NCI-H345 treated with DMSO at 0.1 percent for 48 hours (cell line): Measurements from ENCODE around the gene OR2A1.
"Not testable (repeated sequence)": the region's sequence is repeated elsewhere in the genome, so short reads cannot be mapped to it uniquely, and the experiment has no call there.

ENCODE experiments used
- DNase-seq: peaks from one replicate; lab custom pipeline; 2025; ENCODE audit not compliant: unreplicated experiment; lab: John Stamatoyannopoulos, UW

OR2A1 gene, protein sequence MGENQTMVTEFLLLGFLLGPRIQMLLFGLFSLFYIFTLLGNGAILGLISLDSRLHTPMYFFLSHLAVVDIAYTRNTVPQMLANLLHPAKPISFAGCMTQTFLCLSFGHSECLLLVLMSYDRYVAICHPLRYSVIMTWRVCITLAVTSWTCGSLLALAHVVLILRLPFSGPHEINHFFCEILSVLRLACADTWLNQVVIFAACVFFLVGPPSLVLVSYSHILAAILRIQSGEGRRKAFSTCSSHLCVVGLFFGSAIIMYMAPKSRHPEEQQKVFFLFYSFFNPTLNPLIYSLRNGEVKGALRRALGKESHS

GRCh38 chr7:144311872-144312469 is at the start of gene OR2A1:
TSS of gene OR2A1 (plus strand) at chr7:144312419. CDS start at chr7:144318125, 5,706 bp downstream.
- DNase-seq: not testable (repeated sequence)

DNA sequence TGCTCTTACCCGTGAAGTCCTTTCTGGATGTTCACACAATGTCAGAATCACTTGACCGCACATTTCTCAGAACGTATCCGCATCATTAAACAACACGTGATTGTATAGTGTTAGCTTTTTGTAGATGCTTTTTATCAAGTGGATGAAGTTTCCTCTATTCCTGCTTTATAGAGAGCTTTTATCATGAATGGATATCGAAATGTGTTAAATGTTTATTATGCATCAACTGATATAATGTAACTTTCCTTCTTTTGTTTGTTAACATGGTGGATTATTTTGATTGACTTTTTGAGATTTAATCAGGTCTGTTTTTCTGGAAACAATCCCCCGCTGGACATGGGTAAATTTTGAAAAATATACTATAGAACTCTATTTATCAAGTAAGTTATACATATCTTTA is 47.5 kb upstream of the OR2A1 start, which contains the start of gene OR2A7:
Gene OR2A7 (minus strand): TSS at position 101 of the 400 bp plus-strand sequence. CDS start 5,164 bp downstream, outside the sequence.
- DNase-seq: not testable (repeated sequence)

DNA sequence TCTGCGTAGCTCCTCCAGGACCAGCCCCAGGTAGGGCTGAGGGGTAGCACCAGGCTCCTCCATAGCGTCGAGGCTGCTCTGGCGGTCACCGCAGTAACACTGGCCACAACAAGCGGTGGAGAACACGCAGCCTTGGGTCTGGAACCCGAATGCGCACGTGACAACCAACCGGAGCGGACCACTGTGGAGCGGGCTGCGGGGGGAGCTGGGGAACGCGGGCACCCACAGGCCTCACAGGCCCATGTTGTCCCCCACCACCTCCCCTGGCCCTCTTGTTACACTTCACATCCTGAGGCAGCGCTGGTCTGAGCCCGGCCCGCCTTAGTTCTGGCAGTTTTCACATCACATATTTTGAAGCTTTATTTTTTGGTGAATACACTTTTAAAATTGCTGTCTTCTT is 43.0 kb upstream of the OR2A1 start, which contains the start of gene CTAGE8:
Gene CTAGE8 (minus strand): TSS at position 101 of the 400 bp plus-strand sequence. CDS start 38 bp downstream, at position 63.
- not testable (repeated sequence) for DNase-seq

DNA sequence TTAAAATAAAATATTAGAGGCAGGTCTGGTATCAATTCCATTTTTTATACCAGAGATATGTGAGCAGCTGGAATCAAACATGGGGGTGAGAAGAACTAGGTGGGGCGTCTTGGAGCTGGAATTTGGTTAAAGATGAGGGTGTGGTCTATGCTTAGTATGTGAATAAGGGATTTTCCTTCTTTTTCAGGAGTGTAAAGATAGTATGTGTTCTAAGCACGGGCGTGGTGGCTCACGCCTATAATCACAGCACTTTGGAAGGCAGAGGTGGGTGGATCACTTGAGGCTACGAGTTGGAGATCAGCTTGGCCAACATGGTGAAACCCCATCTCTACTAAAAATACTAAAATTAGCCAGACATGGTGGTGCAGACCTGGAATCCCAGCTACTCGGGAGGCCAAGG is 36.9 kb upstream of the OR2A1 start:
- not testable (repeated sequence) for DNase-seq

DNA sequence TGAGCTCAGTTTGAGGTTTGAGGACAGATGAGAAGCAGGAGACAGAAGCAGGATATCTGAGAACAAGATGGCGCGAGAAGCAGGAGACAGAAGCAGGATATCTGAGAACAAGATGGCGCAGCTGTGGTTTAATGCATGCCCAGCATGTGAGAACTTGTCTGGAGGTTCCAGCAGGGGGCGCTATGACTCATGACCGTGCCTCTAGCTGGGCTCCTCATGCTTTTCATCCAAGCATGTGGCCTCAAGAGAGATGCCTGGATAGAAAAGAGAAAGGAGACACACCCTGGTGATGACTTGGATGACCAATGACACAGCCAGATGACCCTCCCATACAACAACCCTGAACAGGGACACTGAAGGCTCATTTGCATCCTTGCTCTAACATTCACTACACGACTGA is 32.2 kb upstream of the OR2A1 start:
- DNase-seq: not testable (repeated sequence)

DNA sequence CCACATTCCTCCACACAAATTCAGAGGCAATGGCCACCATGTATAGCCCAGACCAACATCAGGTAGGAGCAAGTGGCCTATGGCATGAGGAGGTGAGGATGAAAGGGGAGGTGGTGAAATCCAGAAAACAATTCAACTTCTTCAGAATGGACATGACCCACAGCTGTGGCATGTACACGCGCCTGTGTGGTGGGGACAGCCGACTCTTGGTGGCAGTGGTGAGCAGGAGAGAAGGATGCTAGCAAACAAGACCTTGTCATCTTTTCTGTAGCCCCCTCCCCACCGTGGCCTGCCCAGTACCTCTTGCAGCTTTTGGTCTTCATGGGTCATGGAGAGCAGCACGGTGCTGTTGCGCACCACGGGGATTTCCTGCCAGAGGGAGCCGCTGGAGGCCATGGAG is 30.2 kb upstream of the OR2A1 start:
- DNase-seq: not testable (repeated sequence)

- DNase-seq: not testable (repeated sequence)
Observed at GRCh38 chr7:144282490-144282889, 29.7 kb upstream of the OR2A1 start.

DNA sequence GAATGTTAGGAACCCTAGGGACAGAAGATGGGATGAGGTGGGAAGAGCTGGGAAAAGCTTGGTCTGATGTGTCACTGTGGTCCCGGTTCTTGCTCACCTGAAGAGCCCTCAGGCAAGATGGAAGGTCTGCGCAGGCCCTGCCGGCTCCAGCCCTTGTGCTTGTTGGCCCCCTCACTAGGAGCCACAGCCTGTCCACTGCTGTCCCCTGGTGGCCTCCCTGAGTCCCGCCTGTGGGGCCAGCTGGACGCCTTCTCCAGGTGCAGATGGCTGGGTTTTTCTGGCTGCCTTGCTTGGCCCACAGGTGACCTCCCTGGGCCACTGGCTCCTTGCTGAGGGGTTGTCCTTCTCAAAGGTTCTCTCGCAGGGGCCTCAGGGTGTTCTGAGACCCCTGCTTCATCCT is 28.5 kb upstream of the OR2A1 start:
- not testable (repeated sequence) for DNase-seq

DNA sequence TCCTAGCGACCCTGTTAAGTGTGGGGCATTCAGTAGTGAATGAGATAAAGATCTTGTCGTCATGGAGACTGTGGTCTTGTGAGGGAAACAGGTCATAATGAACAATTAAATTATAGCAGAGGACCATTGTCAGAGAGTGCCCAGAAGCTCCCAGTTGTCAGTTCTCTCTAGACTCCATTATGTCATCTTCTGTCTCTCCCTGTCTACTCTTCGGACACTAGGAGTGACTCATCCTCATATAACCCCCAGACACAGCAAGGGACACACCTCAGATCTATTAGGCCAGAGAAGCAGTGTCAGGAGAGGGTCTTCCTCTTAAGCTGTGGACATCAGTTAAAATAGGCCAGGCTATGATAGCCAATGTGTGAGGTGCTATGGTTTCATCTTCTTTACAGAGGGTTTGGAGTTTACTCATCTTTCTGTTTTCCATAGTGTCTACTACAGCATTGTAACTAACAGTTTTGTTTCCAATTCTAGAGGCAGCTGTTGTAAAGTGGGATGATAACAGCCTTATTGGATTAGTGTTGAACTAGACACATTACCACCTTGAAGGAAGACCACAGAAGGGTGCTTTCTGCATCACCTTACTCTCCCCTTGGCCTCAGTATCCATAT is 24.9 kb upstream of the OR2A1 start:
- DNase-seq: not testable (repeated sequence)

- not testable (repeated sequence) for DNase-seq
Observed at GRCh38 chr7:144291607-144292006, 20.6 kb upstream of the OR2A1 start.

- not testable (repeated sequence) for DNase-seq
Observed at GRCh38 chr7:144292384-144293161, 19.6 kb upstream of the OR2A1 start.

DNA sequence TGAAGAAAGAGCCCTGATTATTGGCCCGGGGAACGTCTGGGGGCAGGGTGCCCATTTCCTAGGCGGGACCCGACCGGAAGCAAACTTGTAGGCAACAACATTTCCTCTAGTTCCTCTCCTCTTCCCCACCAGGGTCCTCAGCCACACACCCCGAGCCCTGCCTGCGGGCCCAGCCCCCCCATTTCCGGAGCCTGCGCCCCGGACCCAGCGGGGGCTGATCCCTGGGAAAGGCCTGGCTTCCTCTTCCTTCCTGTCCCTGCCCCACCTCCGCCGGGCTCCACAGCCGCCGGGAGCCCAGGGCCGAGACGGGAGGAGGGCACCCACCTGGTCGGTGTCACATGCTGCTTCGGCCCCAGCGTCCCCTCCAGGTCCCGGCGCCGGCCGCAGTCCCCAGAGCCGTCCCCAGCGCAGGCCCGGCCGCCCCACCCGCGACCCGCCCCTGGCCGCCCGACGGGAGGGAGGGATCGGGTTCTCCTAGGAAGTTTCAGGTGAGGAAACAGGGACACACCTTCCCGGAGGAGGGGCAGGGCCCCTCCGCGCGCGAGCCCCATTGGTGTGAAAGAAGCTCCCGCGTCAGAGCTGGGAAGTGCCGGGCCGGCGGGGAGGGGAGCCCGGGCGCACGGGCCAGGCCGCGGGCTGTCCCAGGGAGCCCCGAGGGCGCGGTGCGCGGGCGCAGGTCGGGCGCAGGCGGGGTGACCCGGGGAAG is 18.3 kb upstream of the OR2A1 start:
- not testable (repeated sequence) for DNase-seq

GRCh38 chr7:144302578-144303303 is 9.5 kb upstream of the OR2A1 start:
- not testable (repeated sequence) for DNase-seq

- DNase-seq: not testable (repeated sequence)
Observed at GRCh38 chr7:144303607-144304006, 8.6 kb upstream of the OR2A1 start.

DNA sequence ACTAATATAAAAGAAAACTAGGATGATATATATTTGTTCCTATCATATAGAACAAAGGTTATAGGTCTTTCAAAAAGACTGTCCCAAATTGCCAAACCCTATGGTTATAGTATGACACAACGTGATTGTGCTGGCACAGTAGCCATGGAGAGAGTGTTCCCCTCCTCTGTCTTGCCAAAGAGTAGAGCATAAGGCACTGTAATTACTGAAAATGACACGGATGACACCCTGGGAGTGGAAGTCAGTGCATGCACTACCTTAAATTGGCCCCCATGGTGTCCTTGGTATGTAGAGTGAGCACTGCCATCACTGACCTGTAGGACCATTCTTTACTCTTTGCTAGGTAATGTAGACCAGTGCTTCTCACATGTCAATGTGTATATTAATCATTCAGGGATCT is 7.1 kb upstream of the OR2A1 start:
- not testable (repeated sequence) for DNase-seq

DNA sequence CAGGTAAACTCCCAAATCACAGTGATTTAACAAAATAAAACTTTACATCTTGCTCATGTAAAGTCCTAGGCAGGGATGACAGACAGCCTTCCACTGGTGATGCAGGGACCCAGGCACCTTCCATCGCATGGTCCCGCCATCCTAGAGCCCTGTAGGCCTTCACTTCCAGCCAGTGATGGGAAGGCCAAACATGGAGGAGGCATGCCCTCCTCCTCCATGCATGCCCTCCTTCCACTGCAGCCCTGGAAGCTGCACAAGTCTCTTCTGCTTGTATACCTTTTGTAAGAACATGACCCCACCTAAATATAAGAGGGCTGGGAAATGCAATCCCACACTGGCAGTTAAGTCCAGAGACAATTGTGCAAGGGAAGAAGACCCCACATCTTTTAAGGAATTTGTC is 2.5 kb upstream of the OR2A1 start:
- not testable (repeated sequence) for DNase-seq

GRCh38 chr7:144311218-144311617 is 1.0 kb upstream of the OR2A1 start:
- not testable (repeated sequence) for DNase-seq

- DNase-seq: not testable (repeated sequence)
Observed at GRCh38 chr7:144317537-144317936, 5.3 kb downstream of the OR2A1 start.

DNA sequence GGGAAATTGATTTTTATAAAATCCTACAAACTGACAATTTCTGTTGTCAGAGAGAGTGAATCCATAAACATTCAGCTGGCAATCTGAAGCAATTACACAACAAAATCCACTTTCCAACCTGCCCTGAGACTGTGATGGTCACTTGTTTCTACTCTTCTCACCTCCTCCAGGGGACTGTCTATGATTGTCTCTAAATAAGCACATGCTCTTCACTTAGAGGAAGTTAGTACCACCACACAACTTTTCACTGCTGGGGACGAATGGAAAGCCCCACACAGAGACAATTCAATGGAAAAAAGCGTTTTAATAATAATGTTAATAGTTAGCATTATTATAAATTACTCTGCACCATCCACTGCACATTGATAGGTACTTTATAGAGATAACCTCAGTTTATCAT is 7.3 kb downstream of the OR2A1 start:
- DNase-seq: not testable (repeated sequence)
